Right lobe of liver (tissue), 6 donors: ENCODE measurements around the gene NACC1. TPM values are rescaled to one million over a fixed set of nuclear protein-coding genes. Genes with fewer than 3 reads are reported as not detected.
A peak's percentile ranks its signal among the peaks of the same experiment; 100 is the strongest.

ENCODE experiments used
- ATAC-seq, 4 donors: fragments of 200-7000 bp; cut with Tn5 transposase; one replicate each; pipeline ENCODE4 v1.9.1; 2020; ENCODE audit warnings: mild to moderate bottlenecking in 4 of 4, moderate library complexity in 4 of 4
- DNase-seq, 3 donors: peaks; one replicate each; pipeline ENCODE4 v3.0.0-alpha.2; 2020
- H3K27ac ChIP-seq, 3 donors: fragments of 200-600 bp; one replicate each; pipeline ENCODE4 v1.8.0; 2022
- H3K27me3 ChIP-seq, 2 donors: fragments of 200-600 bp; one replicate each; pipeline ENCODE4 v1.8.0; 2022
- H3K36me3 ChIP-seq, 4 donors: fragments of 200-600 bp; sonication (generic) in 1 of 4; one replicate each; pipeline versions ENCODE4 v1.5.1 to v1.8.0; 2017 to 2022; ENCODE audit warnings: control low read depth in 1 of 4
- H3K4me1 ChIP-seq, 4 donors: fragments of 200-600 bp; sonication (generic) in 1 of 4; one replicate each; pipeline versions ENCODE4 v1.5.1 to v1.8.0; 2017 to 2022; ENCODE audit warnings: control low read depth in 1 of 4
- H3K4me3 ChIP-seq, 3 donors: fragments of 200-600 bp; one replicate each; pipeline ENCODE4 v1.8.0; 2022
- H3K9me3 ChIP-seq, 4 donors: fragments of 200-600 bp; sonication (generic) in 1 of 4; one replicate each; pipeline versions ENCODE4 v1.5.1 to v1.8.0; 2017 to 2022; ENCODE audit warnings: control low read depth in 1 of 4
- CTCF ChIP-seq, 4 donors: fragments of 200-600 bp in 3 of 4; fragments of 450-650 bp in 1 of 4; IDR thresholded peaks; one replicate each; pipeline versions ENCODE4 v1.5.1 to v1.8.0; 2016 to 2022; ENCODE audit warnings: antibody characterized with exemption in 4 of 4, mild to moderate bottlenecking in 2 of 4
- POLR2A ChIP-seq: fragments of 450-650 bp; IDR thresholded peaks from one replicate; pipeline ENCODE4 v1.6.1; 2017; ENCODE audit warnings: antibody characterized with exemption, mild to moderate bottlenecking
- WGBS: methylation state at CpG from one replicate; pipeline ENCODE4 v1.1.6; 2018; ENCODE audit warnings: low coverage, low lambda C conversion rate; ENCODE audit not compliant: insufficient coverage; ENCODE audit errors: missing lambda C conversion rate; 5-methylcytosine and 5-hydroxymethylcytosine counted together
- intact Hi-C, 2 donors: fragments of 100-400 bp; cut with DNase I; formaldehyde crosslinking; loops; one replicate each; pipeline versions ENCODE4 v1.11.2 to v1.14.1; 2022
- total RNA-seq, 6 experiments: library from RNA; depleted of rRNA in 2 of 6; stranded (reverse); fragments of >200 nt in 2 of 6; fragmentation: NEBNext Ultra II Directional in 3 of 6; extraction: Animal tissue kit (Norgen Biotek cat#: 25700) in 3 of 6; gene quantifications; one replicate each; pipeline versions ENCODE4 v1.1.0 to v1.2.4, GENCODE V29; 2016 to 2023
- donor health status: DM: no; HTN: yes; CAD: no.
- donor health status: DM: no; HTN: no; CAD: no.
- donor health status: DM: no; HTN: no; CAD: no.
- donor health status: DM: no; HTN: yes; CAD: no.
- donor health status: DM: no; HTN: yes; CAD: no.

The NACC1 gene
- total RNA-seq, 6 experiments from 2014 or later = 19.2 to 30.3 (median 26.4) TPM

- no peaks in the 10 kb centered on the region for H3K9me3 ChIP-seq
- DNase-seq (peak; percentile 95 to 98 (median 97)), ATAC-seq (peak; percentile 31 to 48 (median 40))
- intact Hi-C loops = no loop called here
- no peaks in the 10 kb centered on the region for H3K27me3 ChIP-seq
- peaks cover 0 to 22% (median 8%) of the 10 kb centered on the region in 4 donors for H3K4me1 ChIP-seq
- H3K36me3 ChIP-seq = no peaks in the 10 kb centered on the region
- WGBS = 0% methylated on average over 29 of the region's 59 CpGs
- TF ChIP-seq CTCF (IDR thresholded peaks at IDR 0.05) = peak in 1 of 4 donors; percentile 24
- peak; percentile 100 for TF ChIP-seq POLR2A
- peak overlapping the region; percentile 83 to 88 (median 88) for H3K4me3 ChIP-seq
- peak overlapping the region; percentile 96 to 99 (median 99) for H3K27ac ChIP-seq
Observed at GRCh38 chr19:13152974-13153568, 35.0 kb downstream of the NACC1 start.

GRCh38 chr19:13153569-13154240 is 35.6 kb downstream of the NACC1 start:
- intact Hi-C loops = no loop called here
- ATAC-seq = peak in 1 of 4 donors; percentile 0
- WGBS = 0% methylated on average over 13 of the region's 69 CpGs

GRCh38 chr19:13154241-13154778 is 36.2 kb downstream of the NACC1 start:
- no peaks in the 10 kb centered on the region for H3K36me3 ChIP-seq
- peak; percentile 97 to 98 (median 97) for DNase-seq
- no peak for TF ChIP-seq CTCF (IDR thresholded peaks at IDR 0.05)
- peak; percentile 82 for TF ChIP-seq POLR2A
- H3K4me3 ChIP-seq = peak overlapping the region; percentile 83 to 88 (median 88)
- intact Hi-C loops = no loop called here
- 1% methylated on average over 14 of the region's 21 CpGs for WGBS
- peaks cover 0 to 13% (median 4%) of the 10 kb centered on the region in 4 donors for H3K4me1 ChIP-seq
- peak; percentile 23 to 42 (median 35) for ATAC-seq
- no peaks in the 10 kb centered on the region for H3K9me3 ChIP-seq
- H3K27me3 ChIP-seq = no peaks in the 10 kb centered on the region
- peak overlapping the region; percentile 96 to 99 (median 99) for H3K27ac ChIP-seq

More at GRCh38 chr19:13153569-13154240, 35.6 kb downstream of the NACC1 start:
- no peaks in the 10 kb centered on the region for H3K36me3 ChIP-seq
- TF ChIP-seq POLR2A (no peak), CTCF (IDR thresholded peaks at IDR 0.05) (peak in 2 of 4 donors; percentile 21 to 23)
- H3K4me1 ChIP-seq = peaks cover 0 to 19% (median 7%) of the 10 kb centered on the region in 4 donors
- H3K27ac ChIP-seq = peak overlapping the region; percentile 96 to 99 (median 99)
- no peaks in the 10 kb centered on the region for H3K9me3 ChIP-seq
- H3K4me3 ChIP-seq = peak overlapping the region; percentile 83 to 88 (median 88)
- no peaks in the 10 kb centered on the region for H3K27me3 ChIP-seq
- peak; percentile 42 to 70 (median 62) for DNase-seq

GRCh38 chr19:13154911-13155471 is 36.9 kb downstream of the NACC1 start:
- peak overlapping the region; percentile 83 to 88 (median 88) for H3K4me3 ChIP-seq
- 0% methylated on average over 18 of the region's 24 CpGs for WGBS
- no peaks in the 10 kb centered on the region for H3K27me3 ChIP-seq
- DNase-seq (peak; percentile 74 to 83 (median 81)), ATAC-seq (peak in 1 of 4 donors; percentile 1)
- intact Hi-C loops = no loop called here
- peak in 2 of 4 donors; percentile 7 to 19 for TF ChIP-seq CTCF (IDR thresholded peaks at IDR 0.05)
- peak; percentile 64 for TF ChIP-seq POLR2A
- H3K27ac ChIP-seq = peak overlapping the region; percentile 96 to 99 (median 99)
- H3K4me1 ChIP-seq = peaks cover 0 to 11% (median 3%) of the 10 kb centered on the region in 4 donors
- H3K36me3 ChIP-seq = no peaks in the 10 kb centered on the region
- H3K9me3 ChIP-seq = no peaks in the 10 kb centered on the region
